Peyer's patch (tissue), 4 donors: ENCODE data around the gene GRK6.

Experiments
- CTCF ChIP-seq, 6 experiments: fragments of 450-650 bp in 4 of 6; fragments of 200-600 bp in 2 of 6; sonication (generic) in 1 of 6; IDR thresholded peaks; one replicate each; pipeline ENCODE4 v1.5.1; 2017 to 2019; ENCODE audit warnings: antibody characterized with exemption in 6 of 6, mild to moderate bottlenecking in 3 of 6, moderate library complexity in 1 of 6
- POLR2A ChIP-seq, 2 donors: fragments of 450-650 bp; IDR thresholded peaks; one replicate each; pipeline ENCODE4 v1.5.1; 2017; ENCODE audit warnings: antibody characterized with exemption in 2 of 2, mild to moderate bottlenecking in 2 of 2, moderate library complexity in 2 of 2

GRCh38 chr5:177383181-177383580 is 43.3 kb upstream of the GRK6 start:
- TF ChIP-seq CTCF (IDR thresholded peaks at IDR 0.05) = no peak
- TF ChIP-seq POLR2A (IDR thresholded peaks at IDR 0.05) = no peak
